ENCODE measurements around the gene TAAR1. TPM values are rescaled to one million over a fixed set of nuclear protein-coding genes. Genes with fewer than 3 reads are reported as not detected.
A peak's percentile ranks its signal among the peaks of the same experiment; 100 is the strongest.

TAAR1 gene
- total RNA-seq, 1 donor from 2014 or later = not detected

- TF ChIP-seq CTCF (IDR thresholded peaks at IDR 0.05) = no peak
- Mint-ChIP-seq H3K4me1 (ENCODE audit: low read depth) (peaks cover 2% of the 10 kb centered on the region), H3K27me3 (ENCODE audit: low read depth) (peaks cover 14% of the 10 kb centered on the region), H3K36me3 (ENCODE audit: low read depth) (no peaks in the 10 kb centered on the region), H3K27ac (ENCODE audit: unreplicated experiment) (no peak overlapping the region), H3K9me3 (ENCODE audit: low read depth) (no peaks in the 10 kb centered on the region), H3K4me3 (ENCODE audit: unreplicated experiment) (no peak overlapping the region)
- DNase-seq (ENCODE audit: low spot score) = no peak
Measured at GRCh38 chr6:132673376-132674094, 14.6 kb upstream of the TAAR1 start.

- peaks cover 14% of the 10 kb centered on the region for H3K27me3 Mint-ChIP-seq (ENCODE audit: low read depth)
- H3K36me3 Mint-ChIP-seq (ENCODE audit: low read depth) = no peaks in the 10 kb centered on the region
- H3K4me1 Mint-ChIP-seq (ENCODE audit: low read depth) = peaks cover 2% of the 10 kb centered on the region
- H3K9me3 Mint-ChIP-seq (ENCODE audit: low read depth) = no peaks in the 10 kb centered on the region
- H3K27ac Mint-ChIP-seq (ENCODE audit: unreplicated experiment) = no peak overlapping the region
- no peak for DNase-seq (ENCODE audit: low spot score)
- TF ChIP-seq CTCF (IDR thresholded peaks at IDR 0.05) = no peak
- H3K4me3 Mint-ChIP-seq (ENCODE audit: unreplicated experiment) = no peak overlapping the region
Measured at GRCh38 chr6:132671295-132671694, 12.3 kb upstream of the TAAR1 start.

GRCh38 chr6:132669690-132670291 lies 10.8 kb upstream of the TAAR1 start:
- Mint-ChIP-seq H3K9me3 (ENCODE audit: low read depth) (peaks cover 7% of the 10 kb centered on the region), H3K27me3 (ENCODE audit: low read depth) (peaks cover 9% of the 10 kb centered on the region), H3K4me1 (ENCODE audit: low read depth) (peaks cover 2% of the 10 kb centered on the region), H3K27ac (ENCODE audit: unreplicated experiment) (no peak overlapping the region), H3K4me3 (ENCODE audit: unreplicated experiment) (no peak overlapping the region), H3K36me3 (ENCODE audit: low read depth) (peaks cover 2% of the 10 kb centered on the region)
- no peak for DNase-seq (ENCODE audit: low spot score)
- peak; percentile 87 for TF ChIP-seq CTCF (IDR thresholded peaks at IDR 0.05)

- DNase-seq (ENCODE audit: low spot score) = no peak
- H3K36me3 Mint-ChIP-seq (ENCODE audit: low read depth) = peaks cover 2% of the 10 kb centered on the region
- H3K27ac Mint-ChIP-seq (ENCODE audit: unreplicated experiment) = no peak overlapping the region
- peaks cover 10% of the 10 kb centered on the region for H3K9me3 Mint-ChIP-seq (ENCODE audit: low read depth)
- peaks cover 2% of the 10 kb centered on the region for H3K4me1 Mint-ChIP-seq (ENCODE audit: low read depth)
- H3K4me3 Mint-ChIP-seq (ENCODE audit: unreplicated experiment) = no peak overlapping the region
- H3K27me3 Mint-ChIP-seq (ENCODE audit: low read depth) = peaks cover 2% of the 10 kb centered on the region
- no peak for TF ChIP-seq CTCF (IDR thresholded peaks at IDR 0.05)
Measured at GRCh38 chr6:132666118-132666517, 7.1 kb upstream of the TAAR1 start.

- Mint-ChIP-seq H3K4me1 (ENCODE audit: low read depth) (no peaks in the 10 kb centered on the region), H3K36me3 (ENCODE audit: low read depth) (peaks cover 4% of the 10 kb centered on the region), H3K27ac (ENCODE audit: unreplicated experiment) (no peak overlapping the region), H3K27me3 (ENCODE audit: low read depth) (no peaks in the 10 kb centered on the region), H3K9me3 (ENCODE audit: low read depth) (peaks cover 14% of the 10 kb centered on the region), H3K4me3 (ENCODE audit: unreplicated experiment) (no peak overlapping the region)
- no peak for TF ChIP-seq CTCF (IDR thresholded peaks at IDR 0.05)
- no peak for DNase-seq (ENCODE audit: low spot score)
Measured at GRCh38 chr6:132664309-132665034, 5.5 kb upstream of the TAAR1 start.
